SH-SY5Y (cell line): ENCODE data around the gene TYMS.

Experiments used
- GATA2 ChIP-seq: IDR thresholded peaks from 2 replicates; pipeline ENCODE4 v1.6.1; 2011; ENCODE audit warnings: mild to moderate bottlenecking, low read depth, low read length
- GATA3 ChIP-seq: IDR thresholded peaks from 2 replicates; pipeline ENCODE4 v1.6.1; 2011; ENCODE audit warnings: low read depth, mild to moderate bottlenecking, low read length, moderate library complexity

GRCh38 chr18:675307-675706 lies 17.9 kb downstream of the TYMS start:
- TF ChIP-seq GATA2 (no peak), GATA3 (no peak)
